ENCODE measurements around the gene WDR48.

WDR48 gene

GRCh38 chr3:39062180-39062579 lies 10.4 kb downstream of the WDR48 start:
- in situ Hi-C loops (cut with HindIII; ENCODE audit: low sequenced_read_pairs), result no loop called here

- in situ Hi-C loops (cut with HindIII; ENCODE audit: low sequenced_read_pairs), result no loop called here
These were observed 11.3 kb downstream of the WDR48 start for GRCh38 chr3:39063143-39063542.

GRCh38 chr3:39064646-39065045 lies 12.8 kb downstream of the WDR48 start:
- in situ Hi-C loops (cut with HindIII; ENCODE audit: low sequenced_read_pairs), result no loop called here

GRCh38 chr3:39065197-39065596 lies 13.4 kb downstream of the WDR48 start:
- in situ Hi-C loops (cut with HindIII; ENCODE audit: low sequenced_read_pairs), result no loop called here

GRCh38 chr3:39067286-39067685 lies 15.5 kb downstream of the WDR48 start:
- in situ Hi-C loops (cut with HindIII; ENCODE audit: low sequenced_read_pairs), result no loop called here

- in situ Hi-C loops (cut with HindIII; ENCODE audit: low sequenced_read_pairs), result no loop called here
These were observed 16.7 kb downstream of the WDR48 start for GRCh38 chr3:39068556-39068955.

- in situ Hi-C loops (cut with HindIII; ENCODE audit: low sequenced_read_pairs), result no loop called here
These were observed 24.1 kb downstream of the WDR48 start for GRCh38 chr3:39075910-39076309.

GRCh38 chr3:39079530-39079929 lies 27.7 kb downstream of the WDR48 start:
- in situ Hi-C loops (cut with HindIII; ENCODE audit: low sequenced_read_pairs), result no loop called here

GRCh38 chr3:39080026-39080425 lies 28.2 kb downstream of the WDR48 start:
- in situ Hi-C loops (cut with HindIII; ENCODE audit: low sequenced_read_pairs), result no loop called here

GRCh38 chr3:39082666-39083313 lies 31.0 kb downstream of the WDR48 start:
- in situ Hi-C loops (cut with HindIII; ENCODE audit: low sequenced_read_pairs), result no loop called here

- in situ Hi-C loops (cut with HindIII; ENCODE audit: low sequenced_read_pairs), result no loop called here
These were observed 34.3 kb downstream of the WDR48 start for GRCh38 chr3:39086144-39086543.

- in situ Hi-C loops (cut with HindIII; ENCODE audit: low sequenced_read_pairs), result no loop called here
These were observed 36.6 kb downstream of the WDR48 start for GRCh38 chr3:39088456-39088855.

GRCh38 chr3:39088889-39089288 lies 37.1 kb downstream of the WDR48 start:
- in situ Hi-C loops (cut with HindIII; ENCODE audit: low sequenced_read_pairs), result no loop called here

GRCh38 chr3:39090922-39091321 lies 39.1 kb downstream of the WDR48 start:
- in situ Hi-C loops (cut with HindIII; ENCODE audit: low sequenced_read_pairs), result no loop called here

- in situ Hi-C loops (cut with HindIII; ENCODE audit: low sequenced_read_pairs), result no loop called here
These were observed 43.2 kb downstream of the WDR48 start for GRCh38 chr3:39094851-39095677.

- in situ Hi-C loops (cut with HindIII; ENCODE audit: low sequenced_read_pairs), result no loop called here
These were observed 44.0 kb downstream of the WDR48 start for GRCh38 chr3:39095778-39096177.

GRCh38 chr3:39096775-39097174 lies 45.0 kb downstream of the WDR48 start:
- in situ Hi-C loops (cut with HindIII; ENCODE audit: low sequenced_read_pairs), result no loop called here

GRCh38 chr3:39097716-39098472 lies 46.1 kb downstream of the WDR48 start:
- in situ Hi-C loops (cut with HindIII; ENCODE audit: low sequenced_read_pairs), result no loop called here

GRCh38 chr3:39098473-39099000 lies 46.7 kb downstream of the WDR48 start:
- in situ Hi-C loops (cut with HindIII; ENCODE audit: low sequenced_read_pairs), result no loop called here

- in situ Hi-C loops (cut with HindIII; ENCODE audit: low sequenced_read_pairs), result no loop called here
These were observed 47.4 kb downstream of the WDR48 start for GRCh38 chr3:39099242-39099641.

- in situ Hi-C loops (cut with HindIII; ENCODE audit: low sequenced_read_pairs), result no loop called here
These were observed 48.1 kb downstream of the WDR48 start for GRCh38 chr3:39099738-39100499.

All from DLD1 (cell line).